ENCODE results near the gene GNAS.
"Not testable (repeated sequence)": the region's sequence is repeated elsewhere in the genome, so short reads cannot be mapped to it uniquely, and the experiment has no call there.

GNAS gene

GRCh38 chr20:58852543-58853271, at the start of gene GNAS:
Gene GNAS (plus strand): TSS chr20:58852716.
- no peak for DNase-seq (ENCODE audit: low read depth)

DNA sequence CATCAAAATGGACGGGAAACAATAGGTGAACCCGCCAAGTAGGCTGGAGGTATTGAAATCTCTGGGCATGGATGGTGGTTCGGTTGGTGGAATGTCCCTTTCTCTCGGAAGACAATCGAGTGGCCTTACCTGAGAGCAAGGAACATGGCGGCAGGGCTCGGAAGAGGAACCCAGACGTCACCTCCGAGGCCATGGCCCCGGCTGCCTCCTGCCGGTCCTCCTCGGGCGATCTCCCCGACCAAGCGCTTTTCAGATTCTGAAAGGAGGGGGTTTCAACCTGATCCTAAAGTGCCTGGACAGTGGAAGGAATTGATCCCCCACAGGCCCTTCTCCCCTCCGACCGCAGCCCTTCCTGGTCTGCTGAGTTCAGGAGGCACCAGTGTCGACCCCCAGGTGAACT, 49.0 kb upstream of the GNAS start:
- DNase-seq (ENCODE audit: low read depth) = no peak

DNA sequence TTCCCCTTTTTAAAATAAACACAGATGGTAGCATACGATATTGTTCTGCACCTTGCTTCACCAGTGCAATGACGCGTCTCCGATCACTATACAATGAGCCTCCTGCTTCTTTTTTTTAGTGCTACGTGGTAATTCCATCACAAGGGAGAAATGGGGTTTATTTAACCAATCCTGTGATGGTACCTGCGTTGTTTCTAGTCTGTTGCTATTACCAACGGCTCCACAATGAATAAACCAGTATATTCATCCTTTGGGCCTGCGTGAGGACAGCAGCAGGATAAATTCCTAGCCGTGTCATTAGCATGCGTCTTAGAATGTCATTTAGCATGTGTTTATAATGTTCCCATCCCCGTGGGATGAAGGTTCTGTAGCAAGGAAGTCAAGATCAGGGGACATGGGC, 44.7 kb upstream of the GNAS start:
- DNase-seq (ENCODE audit: low read depth) = no peak

- no peak for DNase-seq (ENCODE audit: low read depth)
Measured at GRCh38 chr20:58808271-58809046, 44.1 kb upstream of the GNAS start.

GRCh38 chr20:58810116-58810878, 42.2 kb upstream of the GNAS start:
- DNase-seq (ENCODE audit: low read depth) = no peak

DNA sequence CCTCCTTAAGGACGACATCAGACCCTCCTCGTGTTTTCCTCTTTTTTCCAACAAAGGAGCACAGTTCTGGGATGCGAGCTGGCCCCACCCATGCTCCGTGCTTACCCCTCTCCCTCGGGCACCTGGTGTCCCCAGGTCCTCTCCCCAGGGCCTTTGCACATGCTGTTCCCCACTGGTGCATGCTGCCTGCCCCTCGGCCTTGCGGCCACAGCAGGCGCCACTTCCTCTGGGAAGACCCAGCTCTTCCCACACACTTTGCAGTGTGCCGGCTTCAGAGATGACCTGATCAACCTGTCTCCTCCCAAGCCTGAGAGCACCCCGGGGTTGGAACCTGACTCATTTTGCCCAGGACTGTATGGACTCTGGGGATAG, 41.7 kb upstream of the GNAS start:
- no peak for DNase-seq (ENCODE audit: low read depth)

GRCh38 chr20:58811334-58811733, 41.2 kb upstream of the GNAS start:
- no peak for DNase-seq (ENCODE audit: low read depth)

GRCh38 chr20:58813369-58813768, 39.1 kb upstream of the GNAS start:
- DNase-seq (ENCODE audit: low read depth) = no peak

GRCh38 chr20:58815448-58815847, 37.1 kb upstream of the GNAS start:
- no peak for DNase-seq (ENCODE audit: low read depth)

DNA sequence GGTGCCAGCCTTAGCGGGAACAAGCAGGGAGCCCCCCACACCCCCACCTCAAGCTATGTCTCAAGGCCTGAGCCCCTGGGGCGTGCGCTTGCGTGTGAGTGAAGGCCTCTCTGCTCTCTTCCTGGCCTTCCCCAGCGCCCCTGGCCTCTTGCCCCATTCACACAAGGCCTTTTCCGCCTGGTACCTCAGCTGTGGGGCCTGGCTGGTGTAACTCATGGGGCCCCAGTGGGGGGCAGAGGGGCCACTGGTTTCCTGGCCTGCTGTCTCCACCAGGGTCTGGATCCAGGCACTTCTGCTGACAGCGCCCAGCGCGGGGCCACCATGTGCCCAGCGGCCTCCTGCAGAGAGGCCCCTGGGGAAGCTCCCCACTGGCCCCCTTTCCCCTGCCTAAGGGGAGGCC, 36.5 kb upstream of the GNAS start:
- no peak for DNase-seq (ENCODE audit: low read depth)

GRCh38 chr20:58816957-58817651, 35.4 kb upstream of the GNAS start:
- no peak for DNase-seq (ENCODE audit: low read depth)

- DNase-seq (ENCODE audit: low read depth) = no peak
Measured at GRCh38 chr20:58817748-58818147, 34.8 kb upstream of the GNAS start.

GRCh38 chr20:58818586-58819285, 33.8 kb upstream of the GNAS start:
- peak; percentile 17 for DNase-seq (ENCODE audit: low read depth)

DNA sequence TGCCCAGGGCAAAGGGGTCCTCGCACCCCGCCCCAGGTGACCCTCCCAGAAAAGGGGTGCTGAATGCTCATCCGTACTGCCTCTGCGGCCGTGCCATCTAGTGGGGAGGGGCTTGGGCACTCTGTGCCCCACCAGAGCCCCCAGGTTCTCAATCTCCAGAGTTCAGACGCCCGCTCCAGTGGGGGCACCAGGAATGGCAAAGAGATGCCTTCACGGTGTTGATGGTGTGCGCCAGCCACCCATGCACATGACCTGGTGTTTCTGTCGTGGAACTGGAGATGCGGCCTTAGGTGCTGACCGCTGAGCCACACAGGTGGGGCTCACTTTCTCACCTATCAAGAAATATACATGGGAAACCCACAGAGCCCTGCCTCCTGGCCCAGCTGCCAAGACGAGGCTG, 32.6 kb upstream of the GNAS start:
- no peak for DNase-seq (ENCODE audit: low read depth)

- not testable (repeated sequence) for DNase-seq (ENCODE audit: low read depth)
Measured at GRCh38 chr20:58820515-58820914, 32.0 kb upstream of the GNAS start.

GRCh38 chr20:58822149-58822548, 30.4 kb upstream of the GNAS start:
- no peak for DNase-seq (ENCODE audit: low read depth)

- DNase-seq (ENCODE audit: low read depth) = no peak
Measured at GRCh38 chr20:58822748-58823730, 29.5 kb upstream of the GNAS start.

DNA sequence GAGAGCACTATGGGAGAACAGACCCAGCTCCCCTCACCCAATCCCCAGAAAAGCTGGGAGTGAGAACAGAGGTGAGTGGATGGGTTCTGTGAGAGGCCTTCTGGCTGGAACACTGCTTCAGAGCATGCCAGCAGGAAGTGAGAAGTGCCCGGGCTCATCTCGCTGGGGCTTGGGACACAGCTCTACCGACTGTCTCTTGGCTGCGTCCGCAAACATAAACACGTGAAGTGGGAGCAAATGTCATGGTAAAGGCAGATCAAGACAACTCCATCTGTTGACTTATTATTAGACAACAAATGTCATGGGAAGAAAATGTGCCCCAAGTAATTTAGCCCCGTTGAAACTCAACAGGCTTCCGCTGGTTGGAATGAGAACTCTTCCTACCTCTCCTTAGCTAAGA, 27.7 kb upstream of the GNAS start:
- DNase-seq (ENCODE audit: low read depth) = no peak

DNA sequence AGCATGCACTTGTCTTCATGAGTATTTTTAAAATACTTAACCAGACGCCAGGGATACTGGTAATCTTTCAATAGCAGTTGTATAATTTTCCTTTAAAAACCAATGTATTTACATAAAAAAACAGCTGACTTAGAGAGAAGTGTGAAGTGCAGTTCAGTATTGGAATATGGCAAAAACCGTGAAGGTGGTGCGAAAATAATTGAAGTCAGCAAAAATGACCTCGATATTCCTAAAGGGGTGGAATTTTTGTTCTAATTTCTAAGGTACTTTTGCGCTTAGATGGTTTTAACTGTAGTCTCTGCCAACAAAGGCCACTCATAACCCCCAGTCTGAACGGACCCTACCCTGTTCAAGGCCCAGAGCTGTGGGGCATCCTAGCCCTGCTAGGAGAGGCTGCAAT, 27.1 kb upstream of the GNAS start:
- DNase-seq (ENCODE audit: low read depth) = no peak

GRCh38 chr20:58826271-58826670, 26.2 kb upstream of the GNAS start:
- DNase-seq (ENCODE audit: low read depth) = no peak
